Loucy (cell line): Measurements from ENCODE around the gene UBR4.

Experiments used
- H2AFZ ChIP-seq: fragments of 200-600 bp; sonication (generic); 2 replicates; pipeline ENCODE4 v1.6.0; 2016; ENCODE audit warnings: antibody characterized with exemption, mild to moderate bottlenecking, low read length, moderate library complexity
- H3F3A ChIP-seq: fragments of 200-600 bp; 2 replicates; pipeline ENCODE4 v1.6.0; 2016; ENCODE audit warnings: antibody characterized with exemption, low read depth, mild to moderate bottlenecking
- H3K27me3 ChIP-seq: fragments of 200-600 bp; sonication (generic); 2 replicates; pipeline ENCODE4 v1.6.1; 2014; ENCODE audit warnings: low read length, mild to moderate bottlenecking; ENCODE audit not compliant: insufficient read depth, poor library complexity, severe bottlenecking
- H3K36me3 ChIP-seq: fragments of 200-600 bp; sonication (generic); 2 replicates; pipeline ENCODE4 v1.6.1; 2016; ENCODE audit warnings: low read length; ENCODE audit not compliant: insufficient read depth
- H3K4me1 ChIP-seq: fragments of 200-600 bp; sonication (generic); 2 replicates; pipeline ENCODE4 v1.5.1; 2014; ENCODE audit warnings: low read length, mild to moderate bottlenecking; ENCODE audit not compliant: insufficient read depth, poor library complexity, severe bottlenecking
- H3K4me2 ChIP-seq: fragments of 200-600 bp; sonication (generic); 2 replicates; pipeline ENCODE4 v1.6.0; 2014; ENCODE audit warnings: antibody characterized with exemption, low read length, low read depth, mild to moderate bottlenecking; ENCODE audit not compliant: poor library complexity, severe bottlenecking
- H3K4me3 ChIP-seq: fragments of 200-600 bp; sonication (generic); 2 replicates; pipeline ENCODE4 v1.5.1; 2014; ENCODE audit warnings: low read length, mild to moderate bottlenecking, mixed read lengths; ENCODE audit not compliant: poor library complexity, severe bottlenecking
- H3K79me2 ChIP-seq: fragments of 200-600 bp; sonication (generic); 2 replicates; pipeline ENCODE4 v1.6.1; 2014; ENCODE audit warnings: low read length; ENCODE audit not compliant: insufficient read depth
- H3K9ac ChIP-seq: fragments of 200-600 bp; sonication (generic); 2 replicates; pipeline ENCODE4 v1.6.0; 2014; ENCODE audit warnings: mild to moderate bottlenecking, low read depth, low read length, moderate library complexity; ENCODE audit not compliant: poor library complexity, severe bottlenecking
- H3K9me2 ChIP-seq: fragments of 200-600 bp; sonication (generic); replicated peaks from 2 replicates; pipeline ENCODE4 v1.6.1; 2016; ENCODE audit warnings: low read depth, low read length, mixed read lengths
- H3K9me3 ChIP-seq: fragments of 200-600 bp; sonication (generic); 2 replicates; pipeline ENCODE4 v1.6.1; 2014; ENCODE audit warnings: mild to moderate bottlenecking, antibody characterized with exemption, low read length, low read depth; ENCODE audit not compliant: insufficient read depth
- H4K20me1 ChIP-seq: fragments of 200-600 bp; sonication (generic); 2 replicates; pipeline ENCODE4 v1.6.0; 2014; ENCODE audit warnings: antibody characterized with exemption, low read length, mild to moderate bottlenecking; ENCODE audit not compliant: insufficient read depth, poor library complexity, severe bottlenecking
- EZH2phosphoT487 ChIP-seq: fragments of 200-600 bp; IDR thresholded peaks from 2 replicates; pipeline ENCODE4 v1.6.1; 2018; ENCODE audit warnings: antibody characterized with exemption, mild to moderate bottlenecking, moderate library complexity, borderline replicate concordance
- TF ChIP-seq, protein P1 (sequence below): fragments of 200-600 bp; sonication (generic); conservative IDR thresholded peaks from 2 replicates; pipeline ENCODE4 v1.5.1; 2014; ENCODE audit warnings: mild to moderate bottlenecking, antibody characterized with exemption, low read length

UBR4 gene

GRCh38 chr1:19063122-19063521 is 146.9 kb downstream of the UBR4 start:
- H2AFZ ChIP-seq: no peak overlapping the region
- no peak overlapping the region for H3K9ac ChIP-seq
- H3K9me3 ChIP-seq: no peaks in the 10 kb centered on the region
- H3K4me1 ChIP-seq: peaks cover 6% of the 10 kb centered on the region
- no peak overlapping the region for H3K4me3 ChIP-seq
- no peak overlapping the region for H3K4me2 ChIP-seq
- H3K27me3 ChIP-seq: no peaks in the 10 kb centered on the region
- no peaks in the 10 kb centered on the region for H4K20me1 ChIP-seq
- no peaks in the 10 kb centered on the region for H3K79me2 ChIP-seq
- H3K36me3 ChIP-seq: no peaks in the 10 kb centered on the region
- no peaks in the 10 kb centered on the region for H3K9me2 ChIP-seq
- TF ChIP-seq, protein P1, sequence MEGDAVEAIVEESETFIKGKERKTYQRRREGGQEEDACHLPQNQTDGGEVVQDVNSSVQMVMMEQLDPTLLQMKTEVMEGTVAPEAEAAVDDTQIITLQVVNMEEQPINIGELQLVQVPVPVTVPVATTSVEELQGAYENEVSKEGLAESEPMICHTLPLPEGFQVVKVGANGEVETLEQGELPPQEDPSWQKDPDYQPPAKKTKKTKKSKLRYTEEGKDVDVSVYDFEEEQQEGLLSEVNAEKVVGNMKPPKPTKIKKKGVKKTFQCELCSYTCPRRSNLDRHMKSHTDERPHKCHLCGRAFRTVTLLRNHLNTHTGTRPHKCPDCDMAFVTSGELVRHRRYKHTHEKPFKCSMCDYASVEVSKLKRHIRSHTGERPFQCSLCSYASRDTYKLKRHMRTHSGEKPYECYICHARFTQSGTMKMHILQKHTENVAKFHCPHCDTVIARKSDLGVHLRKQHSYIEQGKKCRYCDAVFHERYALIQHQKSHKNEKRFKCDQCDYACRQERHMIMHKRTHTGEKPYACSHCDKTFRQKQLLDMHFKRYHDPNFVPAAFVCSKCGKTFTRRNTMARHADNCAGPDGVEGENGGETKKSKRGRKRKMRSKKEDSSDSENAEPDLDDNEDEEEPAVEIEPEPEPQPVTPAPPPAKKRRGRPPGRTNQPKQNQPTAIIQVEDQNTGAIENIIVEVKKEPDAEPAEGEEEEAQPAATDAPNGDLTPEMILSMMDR: no peak
- no peak for TF ChIP-seq EZH2phosphoT487
- H3F3A ChIP-seq: no peaks in the 10 kb centered on the region

DNA sequence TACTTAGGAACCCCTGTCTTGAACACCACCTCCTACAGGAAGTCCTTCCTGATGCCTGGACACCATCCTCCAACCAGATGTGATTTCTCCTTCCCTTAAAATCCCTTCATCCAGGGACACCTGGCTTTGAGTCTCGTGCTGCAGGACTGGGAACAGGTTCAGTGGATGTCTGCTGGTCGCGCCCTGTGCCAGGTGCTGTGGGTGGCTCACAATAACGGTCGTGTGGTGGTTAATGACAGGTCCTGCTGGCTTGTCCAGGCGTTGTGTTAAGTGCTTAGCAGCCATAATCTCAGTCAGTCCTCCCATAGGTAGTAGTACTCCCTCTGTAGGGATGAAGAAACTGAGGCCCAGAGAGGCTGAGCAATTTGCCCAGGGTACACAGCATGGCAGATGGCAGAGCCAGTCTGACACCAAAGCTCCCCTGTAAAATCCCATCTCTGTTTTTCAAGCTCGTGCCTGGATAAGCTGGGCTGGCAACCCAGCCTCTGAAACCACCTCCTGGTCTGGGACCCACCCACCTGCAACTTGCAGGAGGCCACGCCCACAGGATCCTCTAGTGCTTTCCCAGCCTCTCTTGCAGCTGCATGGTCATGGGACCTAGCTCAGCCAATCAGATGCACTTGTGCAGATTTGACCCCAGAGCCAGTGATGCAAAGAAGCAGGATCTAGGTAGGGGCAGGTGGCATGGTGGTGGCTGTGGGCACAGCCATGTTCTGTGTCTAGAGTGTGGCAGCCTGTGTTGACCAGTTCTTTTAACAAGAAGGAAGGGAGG is 147.6 kb downstream of the UBR4 start:
- Histone ChIP-seq H3F3A (no peaks in the 10 kb centered on the region), H3K27me3 (no peaks in the 10 kb centered on the region), H3K4me1 (peaks cover 6% of the 10 kb centered on the region), H3K79me2 (no peaks in the 10 kb centered on the region), H3K4me2 (no peak overlapping the region), H4K20me1 (no peaks in the 10 kb centered on the region), H3K9me2 (no peaks in the 10 kb centered on the region), H3K4me3 (no peak overlapping the region), H3K9ac (no peak overlapping the region), H3K9me3 (no peaks in the 10 kb centered on the region), H2AFZ (no peak overlapping the region), H3K36me3 (no peaks in the 10 kb centered on the region)
- TF ChIP-seq, protein P1: no peak
- no peak for TF ChIP-seq EZH2phosphoT487

GRCh38 chr1:19061798-19062197 is 148.3 kb downstream of the UBR4 start:
- Histone ChIP-seq H3K4me2 (no peak overlapping the region), H3K4me3 (no peak overlapping the region), H2AFZ (no peak overlapping the region), H3K79me2 (no peaks in the 10 kb centered on the region), H4K20me1 (no peaks in the 10 kb centered on the region), H3K9me2 (no peaks in the 10 kb centered on the region), H3K9ac (no peak overlapping the region), H3K4me1 (peaks cover 6% of the 10 kb centered on the region), H3K36me3 (no peaks in the 10 kb centered on the region), H3K9me3 (no peaks in the 10 kb centered on the region), H3F3A (no peaks in the 10 kb centered on the region), H3K27me3 (no peaks in the 10 kb centered on the region)
- TF ChIP-seq, protein P1: no peak
- TF ChIP-seq EZH2phosphoT487: no peak
